ENCODE data around the gene HOXB8.

DNA sequence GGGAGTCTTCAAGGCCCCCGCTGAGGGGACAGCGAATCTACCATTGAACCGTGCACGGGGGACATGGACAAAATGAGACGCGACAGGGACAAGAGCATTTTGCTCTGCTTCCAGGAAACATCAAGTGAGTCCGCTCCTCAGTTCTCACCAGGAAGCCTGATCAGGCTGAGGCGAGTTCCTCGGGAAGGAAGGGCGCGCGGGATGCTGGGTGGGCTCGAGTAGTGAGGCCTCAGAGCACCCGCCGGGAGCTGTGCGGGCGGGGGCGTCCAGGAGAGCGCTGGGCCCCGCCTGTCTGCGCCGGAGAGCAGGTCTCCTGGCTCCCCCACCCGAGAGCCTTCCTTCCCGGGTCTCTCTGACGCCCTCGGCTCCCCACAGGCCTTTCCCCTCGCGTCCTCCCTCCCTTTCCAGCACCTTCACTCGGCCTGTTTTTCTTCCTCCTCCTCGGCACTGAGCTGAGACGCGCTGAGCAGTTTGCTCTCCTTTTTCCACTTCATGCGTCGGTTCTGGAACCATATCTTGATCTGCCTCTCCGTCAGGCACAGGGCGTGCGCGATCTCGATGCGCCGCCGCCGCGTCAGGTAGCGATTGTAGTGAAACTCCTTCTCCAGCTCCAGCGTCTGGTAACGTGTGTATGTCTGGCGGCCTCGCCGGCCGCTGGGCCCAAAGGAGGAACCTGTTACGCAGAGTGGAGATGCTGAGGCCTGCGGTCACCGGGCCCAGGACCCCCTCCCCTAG lies 18.9 kb downstream of the HOXB8 start:
- TF ChIP-seq, protein P1, sequence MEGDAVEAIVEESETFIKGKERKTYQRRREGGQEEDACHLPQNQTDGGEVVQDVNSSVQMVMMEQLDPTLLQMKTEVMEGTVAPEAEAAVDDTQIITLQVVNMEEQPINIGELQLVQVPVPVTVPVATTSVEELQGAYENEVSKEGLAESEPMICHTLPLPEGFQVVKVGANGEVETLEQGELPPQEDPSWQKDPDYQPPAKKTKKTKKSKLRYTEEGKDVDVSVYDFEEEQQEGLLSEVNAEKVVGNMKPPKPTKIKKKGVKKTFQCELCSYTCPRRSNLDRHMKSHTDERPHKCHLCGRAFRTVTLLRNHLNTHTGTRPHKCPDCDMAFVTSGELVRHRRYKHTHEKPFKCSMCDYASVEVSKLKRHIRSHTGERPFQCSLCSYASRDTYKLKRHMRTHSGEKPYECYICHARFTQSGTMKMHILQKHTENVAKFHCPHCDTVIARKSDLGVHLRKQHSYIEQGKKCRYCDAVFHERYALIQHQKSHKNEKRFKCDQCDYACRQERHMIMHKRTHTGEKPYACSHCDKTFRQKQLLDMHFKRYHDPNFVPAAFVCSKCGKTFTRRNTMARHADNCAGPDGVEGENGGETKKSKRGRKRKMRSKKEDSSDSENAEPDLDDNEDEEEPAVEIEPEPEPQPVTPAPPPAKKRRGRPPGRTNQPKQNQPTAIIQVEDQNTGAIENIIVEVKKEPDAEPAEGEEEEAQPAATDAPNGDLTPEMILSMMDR (IDR thresholded peaks at IDR 0.05) = no peak
- no peak for TF ChIP-seq POLR2A (IDR thresholded peaks at IDR 0.05)
